OCI-LY1 (cell line): ENCODE results near the gene CXCR6.

Source experiments
- EZH2 ChIP-seq: fragments of 200-600 bp; sonication (generic), shearing (Covaris generic); IDR thresholded peaks from 2 replicates; pipeline ENCODE4 v1.8.0; 2017; ENCODE audit warnings: borderline replicate concordance, mixed run types, mild to moderate bottlenecking, antibody characterized with exemption, low read length, moderate library complexity, mixed read lengths
- TF ChIP-seq, protein P1 (sequence below): fragments of 200-600 bp; sonication (generic), shearing (Covaris generic); IDR thresholded peaks from 2 replicates; pipeline ENCODE4 v1.5.1; 2017; ENCODE audit warnings: mild to moderate bottlenecking, antibody characterized with exemption, low read length, moderate library complexity, mixed read lengths

DNA sequence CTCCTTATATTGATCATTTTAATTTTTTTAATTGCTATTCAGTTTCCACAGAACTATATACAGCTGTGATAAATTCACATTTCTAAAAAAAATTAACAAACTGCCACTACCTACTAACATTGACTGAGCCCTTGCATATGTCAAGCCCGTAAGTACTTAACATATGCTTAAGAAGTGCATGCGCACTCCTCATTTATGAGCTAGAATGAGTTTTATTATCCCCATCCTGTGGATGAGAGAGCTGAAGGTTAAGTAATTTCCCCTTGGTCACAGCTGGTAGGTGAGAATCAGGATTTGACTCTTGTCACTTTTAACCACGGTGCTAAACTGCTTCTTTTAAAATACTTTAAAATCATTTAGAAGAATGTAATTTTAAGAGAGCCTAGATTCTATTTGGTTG, 25.9 kb downstream of the CXCR6 start:
- TF ChIP-seq, protein P1, sequence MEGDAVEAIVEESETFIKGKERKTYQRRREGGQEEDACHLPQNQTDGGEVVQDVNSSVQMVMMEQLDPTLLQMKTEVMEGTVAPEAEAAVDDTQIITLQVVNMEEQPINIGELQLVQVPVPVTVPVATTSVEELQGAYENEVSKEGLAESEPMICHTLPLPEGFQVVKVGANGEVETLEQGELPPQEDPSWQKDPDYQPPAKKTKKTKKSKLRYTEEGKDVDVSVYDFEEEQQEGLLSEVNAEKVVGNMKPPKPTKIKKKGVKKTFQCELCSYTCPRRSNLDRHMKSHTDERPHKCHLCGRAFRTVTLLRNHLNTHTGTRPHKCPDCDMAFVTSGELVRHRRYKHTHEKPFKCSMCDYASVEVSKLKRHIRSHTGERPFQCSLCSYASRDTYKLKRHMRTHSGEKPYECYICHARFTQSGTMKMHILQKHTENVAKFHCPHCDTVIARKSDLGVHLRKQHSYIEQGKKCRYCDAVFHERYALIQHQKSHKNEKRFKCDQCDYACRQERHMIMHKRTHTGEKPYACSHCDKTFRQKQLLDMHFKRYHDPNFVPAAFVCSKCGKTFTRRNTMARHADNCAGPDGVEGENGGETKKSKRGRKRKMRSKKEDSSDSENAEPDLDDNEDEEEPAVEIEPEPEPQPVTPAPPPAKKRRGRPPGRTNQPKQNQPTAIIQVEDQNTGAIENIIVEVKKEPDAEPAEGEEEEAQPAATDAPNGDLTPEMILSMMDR, result no peak
- no peak for TF ChIP-seq EZH2
